GM10847 (cell line): ENCODE results near the gene NCOA7.

Experiments used
- POLR2A ChIP-seq: IDR thresholded peaks from 2 replicates; pipeline ENCODE4 v1.6.1; 2011; ENCODE audit not compliant: insufficient read length; ENCODE audit errors: extremely low read depth

The NCOA7 gene

DNA sequence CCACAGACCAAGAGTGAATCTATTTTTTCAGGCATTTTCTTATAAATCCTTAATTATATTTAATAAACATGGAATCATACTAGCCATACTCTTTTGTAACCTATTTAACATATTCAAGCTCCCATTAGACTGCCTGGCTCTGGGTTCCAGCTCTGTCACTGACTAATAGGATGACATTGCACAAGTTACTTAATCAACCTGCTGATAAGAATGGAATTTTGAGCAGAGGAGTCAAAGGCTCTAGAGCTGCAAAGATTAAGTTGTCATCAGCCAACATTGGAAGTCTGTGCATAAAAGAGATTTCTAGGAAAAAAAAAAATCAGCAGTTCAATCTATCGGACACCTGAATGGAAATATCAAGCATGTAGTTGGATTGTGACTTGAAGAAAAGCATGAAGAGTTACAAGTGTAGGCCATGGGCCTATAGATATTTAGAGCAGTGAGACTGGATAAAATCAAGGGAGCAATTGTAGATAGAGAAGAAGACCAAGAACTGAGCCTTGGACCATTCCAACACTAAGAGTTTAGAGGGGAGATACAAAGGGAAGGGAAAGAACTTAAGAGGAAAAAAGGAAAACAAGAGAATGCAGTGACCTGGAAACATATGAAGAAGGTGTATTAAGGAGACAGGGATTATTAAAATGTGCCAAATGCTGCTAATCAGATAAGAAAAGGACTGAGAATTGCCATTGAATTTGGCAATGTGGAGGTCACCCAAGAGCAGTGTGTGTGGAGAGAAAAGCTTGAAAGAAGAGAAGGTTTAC, 154.8 kb downstream of the NCOA7 start:
- no peak for TF ChIP-seq POLR2A

DNA sequence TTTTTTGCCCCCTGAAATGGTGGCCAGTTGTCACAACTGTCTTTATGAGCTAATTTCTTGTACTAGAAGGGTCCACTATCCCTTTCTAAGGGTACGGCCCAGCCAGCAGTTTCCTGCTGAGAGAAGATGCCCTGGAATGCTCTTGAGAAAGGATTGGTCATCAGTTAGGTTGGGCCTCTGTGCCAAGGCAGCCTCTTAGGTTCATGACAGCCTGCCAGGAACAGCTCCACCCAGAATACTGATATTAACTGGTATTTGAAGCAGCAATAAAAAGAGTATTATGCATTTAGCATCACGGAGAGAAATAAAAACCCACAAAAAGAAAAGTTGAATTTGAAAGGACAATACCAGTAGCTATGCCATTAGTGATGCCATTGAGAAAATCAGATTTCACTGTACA, 156.9 kb downstream of the NCOA7 start:
- TF ChIP-seq POLR2A = no peak

DNA sequence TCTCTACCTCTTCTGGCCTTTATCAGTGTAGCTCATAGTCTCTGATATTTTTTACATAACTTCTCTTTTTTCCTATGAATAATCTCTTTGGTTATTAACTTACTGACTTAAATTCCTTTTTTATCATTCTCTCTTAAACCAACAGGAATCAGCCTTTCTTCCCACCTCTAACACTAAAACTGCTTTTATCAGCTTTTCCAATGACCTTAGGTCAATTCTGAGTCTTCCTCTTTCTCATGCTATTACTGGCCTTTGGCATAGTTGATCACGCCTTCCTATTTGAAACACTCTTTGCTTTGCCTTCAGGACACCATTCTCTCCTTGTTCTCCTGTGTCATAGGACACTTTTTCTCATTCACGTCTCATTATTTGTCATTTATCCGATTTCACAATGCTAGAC, 157.7 kb downstream of the NCOA7 start:
- TF ChIP-seq POLR2A = no peak

DNA sequence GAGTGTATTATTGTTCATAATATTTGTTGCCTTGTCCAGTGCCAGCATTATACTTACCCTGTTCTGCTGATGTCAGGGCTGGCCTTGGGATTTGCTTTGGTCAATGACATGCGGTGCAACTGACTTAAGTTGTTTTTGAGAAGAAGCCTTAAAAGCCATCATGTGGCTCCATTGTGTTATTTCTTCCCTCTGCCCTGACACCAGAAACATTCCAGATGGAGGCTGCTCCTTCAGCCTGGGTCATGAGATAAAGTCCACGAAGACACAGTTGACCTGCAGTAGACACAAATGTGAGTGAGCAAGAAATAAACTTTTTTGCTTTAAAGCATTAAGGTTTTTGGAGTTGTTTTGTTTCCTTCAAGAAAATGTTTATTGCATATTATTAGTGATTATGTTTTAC, 158.3 kb downstream of the NCOA7 start:
- no peak for TF ChIP-seq POLR2A

DNA sequence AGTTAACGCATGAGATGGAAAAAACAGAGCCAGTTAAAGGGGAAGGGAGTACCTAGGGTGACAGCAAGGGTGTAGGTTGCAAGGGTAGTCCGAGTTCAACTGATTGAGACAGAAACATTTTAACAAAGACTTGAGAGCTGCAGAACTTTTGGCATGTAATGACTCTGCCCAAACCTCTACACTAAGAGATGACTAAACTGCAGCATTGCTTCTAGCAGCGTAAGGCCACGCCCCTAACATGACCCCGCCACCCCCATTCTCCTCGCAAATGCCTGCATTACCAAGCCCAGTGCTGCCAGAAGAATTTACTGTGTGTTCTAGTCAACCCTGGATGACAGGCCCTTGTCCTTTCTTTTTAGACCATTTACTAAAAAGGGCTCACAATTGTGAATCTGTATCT, 159.5 kb downstream of the NCOA7 start:
- no peak for TF ChIP-seq POLR2A

DNA sequence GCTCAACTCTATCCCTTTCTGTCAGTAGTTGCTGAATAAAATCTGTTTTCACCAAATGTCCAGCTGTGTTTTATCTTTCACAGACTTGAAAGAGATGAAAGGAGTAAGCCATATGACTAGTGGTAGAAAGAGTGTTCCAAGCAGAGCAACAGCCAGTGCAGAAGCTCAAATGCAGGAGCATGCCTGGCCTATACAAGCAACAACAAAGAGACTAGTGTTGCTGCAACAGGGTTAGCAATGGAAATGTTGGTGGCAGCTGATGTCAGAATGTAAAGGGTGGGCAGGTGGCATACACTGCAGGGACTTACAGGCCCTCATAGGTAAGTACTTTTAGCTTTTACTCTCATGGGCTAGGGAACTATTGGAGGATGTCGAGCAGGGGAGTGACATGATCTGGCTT, 160.6 kb downstream of the NCOA7 start:
- no peak for TF ChIP-seq POLR2A

DNA sequence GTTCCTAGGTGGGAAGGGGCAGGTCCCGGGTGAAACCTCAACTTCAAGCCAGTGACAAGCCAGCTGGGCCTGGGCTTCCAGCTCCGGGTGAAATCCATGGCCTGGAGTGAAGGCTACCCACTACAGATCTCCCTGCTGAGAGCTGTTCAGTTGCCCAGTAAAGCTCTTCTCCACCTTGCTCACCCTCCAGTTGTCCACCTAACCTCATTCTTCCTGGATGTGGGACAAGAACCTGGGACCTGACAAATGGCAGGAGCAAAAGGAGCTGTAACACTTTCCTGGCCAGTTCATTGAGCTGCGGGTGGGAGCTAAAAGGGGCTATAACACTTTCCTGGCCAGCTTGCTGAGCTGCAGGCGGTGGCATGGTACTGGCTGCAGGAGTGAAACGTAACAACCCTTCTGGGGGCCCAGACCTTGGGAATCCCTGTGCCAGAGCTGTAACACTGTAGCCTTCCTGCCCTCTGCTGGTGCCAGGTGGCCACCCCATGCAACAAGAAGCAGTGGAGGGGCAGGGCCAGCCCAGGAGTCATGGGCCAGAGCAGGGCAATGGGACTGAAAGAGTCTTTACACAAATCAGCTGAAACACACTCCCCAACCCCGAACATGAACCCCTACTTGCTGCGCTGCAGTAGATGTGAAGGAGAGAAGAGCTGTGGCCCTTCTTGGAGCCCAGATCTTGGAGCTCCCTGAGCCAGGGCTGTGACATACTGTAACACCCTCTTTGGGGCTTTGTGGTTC, 162.2 kb downstream of the NCOA7 start:
- no peak for TF ChIP-seq POLR2A

DNA sequence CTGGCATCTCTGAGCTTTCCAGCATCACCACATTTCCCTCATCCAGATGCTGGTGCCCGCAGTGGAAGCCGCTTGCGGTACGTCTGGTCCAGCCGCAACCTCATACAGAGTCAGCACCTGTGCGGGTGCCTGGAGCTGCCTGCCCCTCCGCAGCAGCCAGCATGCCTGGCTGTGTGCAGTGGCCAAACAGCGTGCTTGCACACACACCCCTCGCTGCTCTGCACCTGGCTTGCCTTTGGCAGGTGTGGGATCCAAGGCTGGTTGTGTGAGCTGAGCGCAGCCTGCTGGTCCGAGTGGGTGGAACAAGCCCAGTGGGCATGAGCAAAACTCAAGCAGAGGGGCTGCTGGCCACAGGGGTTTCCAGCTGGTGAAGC, 162.7 kb downstream of the NCOA7 start:
- no peak for TF ChIP-seq POLR2A

DNA sequence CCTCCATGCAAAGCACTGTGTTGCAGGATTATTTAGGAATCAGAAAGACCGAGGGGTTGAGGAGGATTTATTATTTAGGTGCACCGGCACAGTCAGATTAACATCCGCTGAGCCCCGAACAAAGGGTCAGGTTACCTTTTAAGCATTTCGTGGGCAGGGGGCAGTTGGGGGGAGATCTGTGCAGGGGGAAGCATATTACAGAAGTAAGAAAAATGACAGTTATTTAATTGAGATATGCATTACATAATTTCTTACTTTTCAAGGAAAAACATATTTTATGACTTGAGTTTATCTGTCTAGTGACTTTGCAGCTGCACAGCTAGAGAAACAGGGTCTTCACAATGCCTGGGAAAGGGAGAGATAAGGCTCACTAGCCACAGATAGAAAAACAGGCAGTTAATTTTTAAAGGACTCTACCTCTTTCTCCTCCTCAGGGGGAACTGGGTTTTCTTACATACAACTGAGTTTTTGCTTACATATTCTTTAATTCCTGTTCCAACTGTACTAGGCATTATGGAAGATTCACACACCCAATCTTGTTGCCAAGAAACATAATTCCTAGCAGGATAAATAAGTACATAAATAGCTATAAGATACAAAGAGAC, 164.1 kb downstream of the NCOA7 start:
- no peak for TF ChIP-seq POLR2A

DNA sequence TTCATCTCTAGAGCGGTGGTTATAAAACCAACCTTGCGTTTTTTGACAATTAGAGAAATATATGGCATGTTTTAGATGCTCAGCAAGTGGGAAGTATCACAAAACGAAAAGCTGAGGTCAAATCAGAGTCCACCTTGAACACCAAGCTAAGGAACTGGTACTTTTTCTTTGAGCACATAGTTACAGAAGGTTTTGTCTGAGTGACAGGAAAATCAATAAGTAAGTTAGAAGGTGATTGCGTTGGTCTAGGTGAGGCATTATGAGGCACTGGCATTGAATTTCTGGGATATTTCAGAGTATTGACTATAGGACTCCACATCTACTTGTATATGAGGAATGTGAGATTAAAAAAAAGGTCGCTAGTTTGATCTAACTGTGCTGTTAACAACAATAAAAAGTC, 165.2 kb downstream of the NCOA7 start:
- TF ChIP-seq POLR2A = no peak

DNA sequence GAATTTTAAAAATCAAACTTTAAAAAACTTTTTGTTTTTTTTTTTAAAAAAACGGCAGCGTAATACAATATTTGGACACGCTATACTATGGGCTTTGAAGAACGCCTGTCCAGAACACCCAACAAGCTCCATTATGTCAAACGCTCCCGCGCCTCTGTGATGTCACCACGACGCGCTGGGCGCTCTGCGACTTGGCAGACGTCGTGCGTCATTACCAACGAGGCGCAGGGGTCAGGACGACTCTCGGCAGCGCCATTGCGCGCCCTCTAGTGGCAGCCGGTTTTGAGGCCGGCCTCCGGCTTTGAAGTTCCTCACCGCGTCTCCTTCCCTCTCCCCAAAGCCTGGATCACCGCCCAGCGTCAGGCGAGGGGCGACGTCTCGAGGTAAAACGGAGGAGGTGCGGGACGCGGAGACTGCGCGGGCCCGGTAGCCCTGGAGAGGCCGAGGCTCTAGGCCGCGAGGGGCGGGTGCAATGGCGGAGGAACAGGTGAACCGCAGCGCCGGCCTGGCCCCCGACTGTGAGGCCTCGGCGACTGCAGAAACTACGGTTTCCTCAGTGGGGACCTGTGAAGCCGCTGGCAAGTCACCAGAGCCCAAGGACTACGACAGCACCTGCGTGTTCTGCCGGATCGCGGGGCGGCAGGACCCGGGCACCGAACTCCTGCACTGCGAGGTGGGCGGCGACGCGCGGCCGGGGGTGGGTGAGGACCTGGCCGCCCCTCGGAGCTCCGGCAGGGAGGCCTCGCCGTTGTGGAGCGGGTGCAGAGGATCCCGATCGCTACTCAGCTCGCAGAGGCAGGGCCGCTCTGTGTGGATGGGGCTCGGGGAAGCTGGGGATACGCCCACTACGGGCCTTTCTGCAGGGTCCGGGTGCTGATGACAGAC, 166.0 kb downstream of the NCOA7 start, which contains the start of gene HINT3:
Gene HINT3 (plus strand): TSS at position 265 of the 885 bp plus-strand sequence. CDS start 208 bp downstream, at position 473.
- TF ChIP-seq POLR2A = peak; percentile 65

DNA sequence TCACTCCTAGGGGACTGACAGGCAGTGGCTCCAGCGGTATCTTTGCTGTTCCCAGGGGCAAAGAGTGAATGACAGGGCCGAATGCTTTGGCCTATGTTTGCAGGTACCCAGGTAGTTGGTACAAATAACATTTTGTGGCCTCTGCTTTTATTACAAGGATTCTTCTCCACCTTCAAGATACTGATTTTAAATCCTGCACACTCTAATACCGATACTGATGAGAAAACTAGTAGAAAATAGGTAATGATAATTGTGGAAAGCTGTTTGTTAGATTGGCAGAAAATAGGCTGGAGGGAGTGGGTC, 166.6 kb downstream of the NCOA7 start:
- TF ChIP-seq POLR2A = no peak

DNA sequence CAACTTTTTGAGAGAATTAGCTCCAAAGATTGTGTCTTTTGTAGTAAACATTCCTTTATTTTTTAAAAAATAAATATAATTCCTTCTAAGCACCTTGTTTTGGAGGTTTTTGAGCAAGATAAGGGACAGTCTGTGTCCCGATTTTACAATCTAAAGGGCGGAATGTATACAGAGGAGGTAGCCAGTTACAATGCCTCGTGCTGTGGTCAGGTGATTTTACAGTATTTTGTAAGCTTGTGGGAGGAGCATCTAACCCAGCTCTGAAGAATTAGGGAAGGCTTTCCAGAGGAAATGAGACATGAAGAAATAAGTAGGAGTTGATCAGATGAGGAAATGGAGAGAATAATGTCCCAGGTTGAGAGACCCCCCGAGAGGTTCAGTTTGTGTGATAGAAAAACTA, 167.1 kb downstream of the NCOA7 start:
- TF ChIP-seq POLR2A = no peak

DNA sequence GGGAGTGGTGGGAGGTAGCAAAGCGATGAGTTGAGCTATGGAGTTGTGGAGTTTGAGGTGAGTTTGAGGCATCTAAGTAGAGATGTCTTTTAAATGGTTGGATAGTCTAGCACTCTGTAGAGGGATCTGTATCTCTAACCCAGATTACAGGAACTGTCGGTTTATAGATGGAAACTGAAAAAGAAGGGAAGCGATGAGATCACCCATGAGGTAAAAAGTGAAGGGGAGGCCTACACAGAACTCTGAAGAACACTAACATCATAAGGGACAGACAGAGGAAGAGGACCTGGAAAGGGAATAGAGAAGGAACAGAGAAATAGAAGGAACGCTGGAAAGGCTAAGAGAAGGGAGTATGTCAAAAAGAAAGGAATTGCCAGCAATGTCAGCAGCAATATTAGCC, 168.3 kb downstream of the NCOA7 start:
- TF ChIP-seq POLR2A = no peak

DNA sequence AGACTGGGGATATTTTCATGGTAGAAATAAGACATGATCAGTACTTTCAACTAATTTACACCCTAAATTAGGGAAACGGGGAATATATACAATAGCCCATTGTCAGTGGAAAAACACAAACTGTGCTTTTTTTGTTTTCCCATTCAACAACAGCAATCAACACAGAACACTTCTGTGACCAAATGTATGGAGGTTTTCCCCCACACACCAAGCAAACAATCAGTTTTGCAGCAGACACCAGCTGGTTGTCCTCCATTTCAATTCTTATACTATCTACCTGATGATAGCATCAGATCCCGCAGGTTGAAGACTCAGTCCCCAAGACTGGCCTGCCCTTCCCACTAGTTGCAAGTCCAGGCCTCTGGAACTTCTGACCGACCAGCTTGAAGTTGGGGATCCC, 170.4 kb downstream of the NCOA7 start:
- no peak for TF ChIP-seq POLR2A
